WTC11 (cell line): ENCODE measurements around the gene GTF2H4. TPM values are rescaled to one million over a fixed set of nuclear protein-coding genes. Genes with fewer than 3 reads are reported as not detected.

Experiments
- ATAC-seq: fragments of 200-7000 bp; cut with Tn5 transposase; 2 replicates; pipeline ENCODE4 v1.10.0; 2021; ENCODE audit warnings: mild to moderate bottlenecking, moderate library complexity
- CTCF ChIA-PET: fragments of 300-600 bp; sonication (Branson Sonifier 250); formaldehyde crosslinking; loops from one replicate; lab custom pipeline; 2021; ENCODE audit warnings: antibody characterized with exemption; lab: Charles Lee
- POLR2A ChIA-PET: fragments of 350-600 bp; sonication (Branson Sonifier 250); formaldehyde crosslinking; loops from one replicate; lab custom pipeline; 2021; ENCODE audit warnings: antibody characterized with exemption; lab: Charles Lee
- DNase-seq: peaks from one replicate; pipeline ENCODE4 v3.0.0; 2021; ENCODE audit warnings: low spot score
- H3K27ac Mint-ChIP-seq: 2 replicates; pipeline ENCODE4 v1.8.0; 2021; ENCODE audit warnings: mixed read lengths
- H3K27me3 Mint-ChIP-seq: 2 replicates; pipeline ENCODE4 v1.8.0; 2021; ENCODE audit warnings: low read depth, mild to moderate bottlenecking, moderate library complexity, mixed read lengths
- H3K36me3 Mint-ChIP-seq: 2 replicates; pipeline ENCODE4 v1.8.0; 2021; ENCODE audit warnings: mixed read lengths
- H3K4me1 Mint-ChIP-seq: 2 replicates; pipeline ENCODE4 v1.8.0; 2022; ENCODE audit warnings: mixed read lengths
- H3K4me3 Mint-ChIP-seq: 2 replicates; pipeline ENCODE4 v1.8.0; 2021; ENCODE audit warnings: mild to moderate bottlenecking, moderate library complexity, mixed read lengths
- H3K9me3 Mint-ChIP-seq: 2 replicates; pipeline ENCODE4 v1.8.0; 2021; ENCODE audit warnings: mixed read lengths
- CBFB ChIP-seq: sonication (generic); formaldehyde crosslinking; IDR thresholded peaks from 2 replicates; pipeline ENCODE4 v1.8.1; 2022; ENCODE audit warnings: mild to moderate bottlenecking, low read depth, missing genetic modification reagents
- CREB1 ChIP-seq: sonication (generic); formaldehyde crosslinking; IDR thresholded peaks from 2 replicates; pipeline ENCODE4 v1.8.0; 2023; ENCODE audit warnings: mild to moderate bottlenecking, missing genetic modification reagents
- E2F1 ChIP-seq: sonication (generic); formaldehyde crosslinking; IDR thresholded peaks from 2 replicates; pipeline ENCODE4 v1.8.0; 2022; ENCODE audit warnings: mild to moderate bottlenecking, missing genetic modification reagents
- E2F5 ChIP-seq: sonication (generic); formaldehyde crosslinking; IDR thresholded peaks from 2 replicates; pipeline ENCODE4 v1.8.1; 2022; ENCODE audit warnings: mild to moderate bottlenecking, moderate library complexity, missing genetic modification reagents
- ESRRA ChIP-seq: sonication (generic); formaldehyde crosslinking; IDR thresholded peaks from 2 replicates; pipeline ENCODE4 v1.8.1; 2022; ENCODE audit warnings: mild to moderate bottlenecking, missing genetic modification reagents, borderline replicate concordance
- GABPB1 ChIP-seq: sonication (generic); formaldehyde crosslinking; IDR thresholded peaks from 2 replicates; pipeline ENCODE4 v1.8.1; 2023; ENCODE audit warnings: mild to moderate bottlenecking, missing genetic modification reagents
- KAT7 ChIP-seq: sonication (generic); formaldehyde crosslinking; IDR thresholded peaks from 2 replicates; pipeline ENCODE4 v1.8.1; 2023; ENCODE audit warnings: missing genetic modification reagents, mild to moderate bottlenecking, borderline replicate concordance
- MLX ChIP-seq: sonication (generic); formaldehyde crosslinking; IDR thresholded peaks from 2 replicates; pipeline ENCODE4 v1.8.1; 2023; ENCODE audit warnings: mild to moderate bottlenecking, missing genetic modification reagents, moderate library complexity
- NFATC4 ChIP-seq: fragments of 250-450 bp; sonication (Bioruptor Pico); IDR thresholded peaks from 2 replicates; pipeline ENCODE4 v1.9.0; 2021; ENCODE audit warnings: mild to moderate bottlenecking
- NFYB ChIP-seq: sonication (generic); formaldehyde crosslinking; conservative IDR thresholded peaks from 2 replicates; pipeline ENCODE4 v1.8.0; 2022; ENCODE audit warnings: low read depth, missing genetic modification reagents
- OVOL2 ChIP-seq: fragments of 250-450 bp; sonication (Bioruptor Pico); IDR thresholded peaks from 2 replicates; pipeline ENCODE4 v1.9.0; 2021; ENCODE audit warnings: mild to moderate bottlenecking, borderline replicate concordance
- RELA ChIP-seq: sonication (generic); formaldehyde crosslinking; IDR thresholded peaks from 2 replicates; pipeline ENCODE4 v1.8.1; 2022; ENCODE audit warnings: missing genetic modification reagents, mild to moderate bottlenecking, borderline replicate concordance
- SP1 ChIP-seq: sonication (generic); formaldehyde crosslinking; conservative IDR thresholded peaks from 2 replicates; pipeline ENCODE4 v1.8.1; 2022; ENCODE audit warnings: missing genetic modification reagents
- TCF7 ChIP-seq: sonication (generic); formaldehyde crosslinking; IDR thresholded peaks from 2 replicates; pipeline ENCODE4 v1.8.0; 2022; ENCODE audit warnings: mild to moderate bottlenecking, low read depth, missing genetic modification reagents, moderate library complexity
- TP53 ChIP-seq: sonication (generic); formaldehyde crosslinking; IDR thresholded peaks from 2 replicates; pipeline ENCODE4 v1.8.1; 2023; ENCODE audit warnings: mild to moderate bottlenecking, missing genetic modification reagents
- USF1 ChIP-seq: sonication (generic); formaldehyde crosslinking; IDR thresholded peaks from 2 replicates; pipeline ENCODE4 v1.8.0; 2022; ENCODE audit warnings: mild to moderate bottlenecking, missing genetic modification reagents
- USF2 ChIP-seq: sonication (generic); formaldehyde crosslinking; IDR thresholded peaks from 2 replicates; pipeline ENCODE4 v1.8.1; 2023; ENCODE audit warnings: mild to moderate bottlenecking, missing genetic modification reagents, moderate library complexity
- ZBTB43 ChIP-seq: sonication (generic); formaldehyde crosslinking; IDR thresholded peaks from 2 replicates; pipeline ENCODE4 v1.8.1; 2023; ENCODE audit warnings: mild to moderate bottlenecking, missing genetic modification reagents
- ZNF121 ChIP-seq: sonication (generic); formaldehyde crosslinking; IDR thresholded peaks from 2 replicates; pipeline ENCODE4 v1.8.0; 2023; ENCODE audit warnings: missing genetic modification reagents
- ZNF219 ChIP-seq: sonication (generic); formaldehyde crosslinking; IDR thresholded peaks from 2 replicates; pipeline ENCODE4 v1.8.0; 2023; ENCODE audit warnings: missing genetic modification reagents, mild to moderate bottlenecking, borderline replicate concordance
- ZNF281 ChIP-seq: sonication (generic); formaldehyde crosslinking; IDR thresholded peaks from 2 replicates; pipeline ENCODE4 v1.8.0; 2023; ENCODE audit warnings: mild to moderate bottlenecking, missing genetic modification reagents
- ZNF532 ChIP-seq: fragments of 250-450 bp; sonication (Bioruptor Pico); IDR thresholded peaks from 2 replicates; pipeline ENCODE4 v1.9.0; 2021; ENCODE audit warnings: mild to moderate bottlenecking, borderline replicate concordance
- total RNA-seq: library from RNA; stranded (reverse); gene quantifications from 3 replicates; pipeline ENCODE4 v1.2.3, GENCODE V29; 2021

The GTF2H4 gene
- total RNA-seq, 1 experiment from 2014 or later: 49.2 TPM

GRCh38 chr6:30932665-30933365 is 24.8 kb downstream of the GTF2H4 start:
- ChIA-PET CTCF (no interaction called here), POLR2A (no interaction called here)
- H3K4me1 Mint-ChIP-seq: peaks cover 11% of the 10 kb centered on the region
- TF ChIP-seq USF1 (CRISPR knock-in tag) (no peak), TCF7 (CRISPR knock-in tag) (no peak), E2F5 (CRISPR knock-in tag) (no peak), SP1 (CRISPR knock-in tag) (no peak), KAT7 (CRISPR knock-in tag) (no peak), MLX (no peak), GABPB1 (CRISPR knock-in tag) (no peak), USF2 (CRISPR knock-in tag) (no peak), ESRRA (CRISPR knock-in tag) (no peak), RELA (CRISPR knock-in tag) (no peak), NFATC4 (CRISPR knock-in tag) (no peak), E2F1 (CRISPR knock-in tag) (no peak)
- no peaks in the 10 kb centered on the region for H3K27me3 Mint-ChIP-seq
- peaks cover 16% of the 10 kb centered on the region for H3K9me3 Mint-ChIP-seq
- DNase-seq: no peak
- ATAC-seq: no peak
- no peak overlapping the region for H3K4me3 Mint-ChIP-seq
- H3K36me3 Mint-ChIP-seq: peaks cover 16% of the 10 kb centered on the region
- H3K27ac Mint-ChIP-seq: no peak overlapping the region

GRCh38 chr6:30935018-30935417 is 27.0 kb downstream of the GTF2H4 start:
- CTCF ChIA-PET: interaction anchor here (0.6 to 0.8 kb wide), 3 partner anchors 135 to 163 kb away, joined by 3 to 5 read pairs (median 3); no protein-coding TSS in a partner anchor
- POLR2A ChIA-PET: no interaction called here
- Mint-ChIP-seq H3K36me3 (no peaks in the 10 kb centered on the region), H3K27me3 (no peaks in the 10 kb centered on the region), H3K9me3 (no peaks in the 10 kb centered on the region), H3K4me3 (no peak overlapping the region), H3K4me1 (peaks cover 18% of the 10 kb centered on the region), H3K27ac (no peak overlapping the region)
- ATAC-seq (no peak), DNase-seq (no peak)
- no peak for TF ChIP-seq TP53 (CRISPR knock-in tag)
- no peak for TF ChIP-seq CREB1 (CRISPR knock-in tag)
- no peak for TF ChIP-seq ZNF121 (CRISPR knock-in tag)
- no peak for TF ChIP-seq ZBTB43 (CRISPR knock-in tag)
- TF ChIP-seq ZNF532 (CRISPR knock-in tag): no peak
- TF ChIP-seq NFYB (CRISPR knock-in tag): no peak
- TF ChIP-seq GABPB1 (CRISPR knock-in tag): no peak
- no peak for TF ChIP-seq TCF7 (CRISPR knock-in tag)
- no peak for TF ChIP-seq ZNF281 (CRISPR knock-in tag)
- TF ChIP-seq OVOL2 (CRISPR knock-in tag): no peak
- TF ChIP-seq ZNF219 (CRISPR knock-in tag): no peak
- TF ChIP-seq CBFB (CRISPR knock-in tag): no peak
